LoVo (cell line): Measurements from ENCODE around the gene TAC3.

Experiments
- DNase-seq: peaks from one replicate; pipeline ENCODE4 v3.0.0-alpha.2; 2016; ENCODE audit warnings: low spot score

Gene TAC3

GRCh38 chr12:57004651-57005050, 11.7 kb downstream of the TAC3 start:
- no peak for DNase-seq

GRCh38 chr12:57003395-57003794, 12.9 kb downstream of the TAC3 start:
- DNase-seq = no peak

GRCh38 chr12:57001448-57001906, 14.9 kb downstream of the TAC3 start:
- DNase-seq = peak; percentile 56

- no peak for DNase-seq
Measured at GRCh38 chr12:57000393-57000792, 15.9 kb downstream of the TAC3 start.

- no peak for DNase-seq
Measured at GRCh38 chr12:56999456-56999855, 16.9 kb downstream of the TAC3 start.

- DNase-seq = no peak
Measured at GRCh38 chr12:56998981-56999380, 17.3 kb downstream of the TAC3 start.

GRCh38 chr12:56998316-56998715, 18.0 kb downstream of the TAC3 start:
- no peak for DNase-seq

GRCh38 chr12:56996793-56997545, 19.4 kb downstream of the TAC3 start:
- DNase-seq = no peak

GRCh38 chr12:56995930-56996496, 20.3 kb downstream of the TAC3 start:
- no peak for DNase-seq

- no peak for DNase-seq
Measured at GRCh38 chr12:56995201-56995929, 21.0 kb downstream of the TAC3 start.

GRCh38 chr12:56994231-56994746, 22.0 kb downstream of the TAC3 start:
- DNase-seq = no peak

- no peak for DNase-seq
Measured at GRCh38 chr12:56993346-56993745, 23.0 kb downstream of the TAC3 start.

- DNase-seq = no peak
Measured at GRCh38 chr12:56991319-56992246, 24.7 kb downstream of the TAC3 start.

GRCh38 chr12:56990648-56991318, 25.5 kb downstream of the TAC3 start:
- no peak for DNase-seq

GRCh38 chr12:56989861-56990610, 26.3 kb downstream of the TAC3 start:
- DNase-seq = no peak

- DNase-seq = no peak
Measured at GRCh38 chr12:56988207-56988739, 28.1 kb downstream of the TAC3 start.

GRCh38 chr12:56987551-56988053, 28.7 kb downstream of the TAC3 start:
- peak; percentile 87 for DNase-seq

GRCh38 chr12:56987011-56987410, 29.3 kb downstream of the TAC3 start:
- DNase-seq = no peak

GRCh38 chr12:56985714-56986113, 30.6 kb downstream of the TAC3 start:
- peak; percentile 86 for DNase-seq

- no peak for DNase-seq
Measured at GRCh38 chr12:56983386-56983785, 32.9 kb downstream of the TAC3 start.
